K562 (cell line): ENCODE results near the gene NOMO2.
"Not testable (repeated sequence)": the region's sequence is repeated elsewhere in the genome, so short reads cannot be mapped to it uniquely, and the experiment has no call there.

Experiments
- BRCA1 ChIP-seq, 2 experiments: fragments of 450-650 bp in 1 of 2; sonication (generic) in 1 of 2; formaldehyde crosslinking in 1 of 2; IDR thresholded peaks; 2 replicates each; pipeline versions ENCODE4 v1.5.0 to v1.6.1; 2017 to 2020; ENCODE audit warnings: mild to moderate bottlenecking in 1 of 2, missing genetic modification reagents in 1 of 2
- CBFB ChIP-seq: sonication (generic); formaldehyde crosslinking; IDR thresholded peaks from 2 replicates; pipeline ENCODE4 v1.4.0; 2020; ENCODE audit warnings: mild to moderate bottlenecking, missing genetic modification reagents
- CTCF ChIP-seq, 3 experiments: IDR thresholded peaks in 2 of 3; conservative IDR thresholded peaks in 1 of 3; 2 replicates each; pipeline ENCODE4 v1.5.1; 2011 to 2012; ENCODE audit warnings: low read length in 3 of 3, mild to moderate bottlenecking in 3 of 3, control low read depth in 2 of 3, improper control_type of control experiment in 1 of 3, inconsistent platforms in 1 of 3, low read depth in 1 of 3, mixed read lengths in 1 of 3, moderate library complexity in 1 of 3; ENCODE audit not compliant: insufficient read depth in 2 of 3
- IRF9 ChIP-seq: fragments of 450-650 bp; IDR thresholded peaks from 2 replicates; pipeline ENCODE4 v1.6.1; 2016; ENCODE audit warnings: missing biosample characterization, missing genetic modification characterization
- NFE2L1 ChIP-seq: fragments of 450-650 bp; IDR thresholded peaks from 2 replicates; pipeline ENCODE4 v1.6.1; 2016; ENCODE audit warnings: missing genetic modification characterization, low read depth, mild to moderate bottlenecking, missing compliant biosample characterization, moderate library complexity, borderline replicate concordance
- RCOR1 ChIP-seq, 2 experiments: IDR thresholded peaks; 2 replicates each; pipeline ENCODE4 v1.6.1; 2012; ENCODE audit warnings: low read depth in 2 of 2, low read length in 2 of 2, borderline replicate concordance in 1 of 2, improper control_type of control experiment in 1 of 2
- REST ChIP-seq, 2 experiments: fragments of 450-650 bp; formaldehyde crosslinking in 1 of 2; IDR thresholded peaks; 2 replicates each; pipeline versions ENCODE4 v1.4.0 to v1.6.1; 2014 to 2020; ENCODE audit warnings: mild to moderate bottlenecking in 2 of 2, borderline replicate concordance in 1 of 2, low read depth in 1 of 2
- SIN3A ChIP-seq, 2 experiments: fragments of 150-350 bp in 1 of 2; IDR thresholded peaks; 2 replicates each; pipeline ENCODE4 v1.6.1; 2011 to 2016; ENCODE audit warnings: borderline replicate concordance in 2 of 2, low read depth in 2 of 2, low read length in 2 of 2, mild to moderate bottlenecking in 2 of 2, moderate library complexity in 2 of 2; ENCODE audit not compliant: control insufficient read depth in 1 of 2
- SMC3 ChIP-seq: conservative IDR thresholded peaks from 2 replicates; pipeline ENCODE4 v1.6.1; 2011; ENCODE audit warnings: low read depth, low read length, improper control_type of control experiment; ENCODE audit not compliant: insufficient read depth
- ZNF384 ChIP-seq: IDR thresholded peaks from 2 replicates; pipeline ENCODE4 v1.6.1; 2012; ENCODE audit warnings: low read depth, low read length, improper control_type of control experiment

- not testable (repeated sequence) for TF ChIP-seq REST (IDR thresholded peaks at IDR 0.05; ENCODE audit: borderline replicate concordance); REST (CRISPR knock-in tag; IDR thresholded peaks at IDR 0.05; ENCODE audit: low read depth); SIN3A (IDR thresholded peaks at IDR 0.05; ENCODE audit: borderline replicate concordance in 2 of 2, control insufficient read depth in 1 of 2, low read depth in 2 of 2, low read length in 2 of 2); NFE2L1 (tag); BRCA1 (IDR thresholded peaks at IDR 0.05); BRCA1 (CRISPR knock-in tag; IDR thresholded peaks at IDR 0.05); CBFB; SMC3; ZNF384; CTCF (IDR thresholded peaks at IDR 0.05 in 2 of 3, conservative IDR thresholded peaks at IDR 0.05 in 1 of 3; ENCODE audit: insufficient read depth in 2 of 3, low read depth in 1 of 3, low read length in 3 of 3); IRF9 (tag); RCOR1 (IDR thresholded peaks at IDR 0.05; ENCODE audit: borderline replicate concordance in 1 of 2, low read depth in 2 of 2, low read length in 2 of 2)
Measured at GRCh38 chr16:18591441-18591840, 29.5 kb upstream of the NOMO2 start.
